ENCODE results near the gene VRK3. TPM values are rescaled to one million over a fixed set of nuclear protein-coding genes. Genes with fewer than 3 reads are reported as not detected.
"Not testable (repeated sequence)": the region's sequence is repeated elsewhere in the genome, so short reads cannot be mapped to it uniquely, and the experiment has no call there.

VRK3 gene
- polyA plus RNA-seq, 1 donor from 2014 or later: 47.3 TPM

- no peak overlapping the region for H3K27ac ChIP-seq (ENCODE audit: low read length)
- no peaks in the 10 kb centered on the region for H3K9me3 ChIP-seq (ENCODE audit: low read length)
- H3K4me2 ChIP-seq (ENCODE audit: low read length): no peak overlapping the region
- no peaks in the 10 kb centered on the region for H3K9me2 ChIP-seq (ENCODE audit: insufficient read depth, low read length)
- H2AFZ ChIP-seq (ENCODE audit: low read depth, low read length): no peak overlapping the region
- TF ChIP-seq CTCF (IDR thresholded peaks at IDR 0.05; ENCODE audit: poor library complexity, severe bottlenecking) (no peak), MXI1 (conservative IDR thresholded peaks at IDR 0.05; ENCODE audit: poor library complexity, severe bottlenecking) (no peak), POLR2AphosphoS5 (IDR thresholded peaks at IDR 0.05) (no peak), EP300 (conservative IDR thresholded peaks at IDR 0.05; ENCODE audit: poor library complexity, severe bottlenecking) (no peak), RAD21 (conservative IDR thresholded peaks at IDR 0.05) (no peak), REST (IDR thresholded peaks at IDR 0.05; ENCODE audit: borderline replicate concordance) (no peak), SMC3 (conservative IDR thresholded peaks at IDR 0.05; ENCODE audit: poor library complexity) (no peak), TAF1 (IDR thresholded peaks at IDR 0.05; ENCODE audit: low read depth) (no peak), EZH2 (IDR thresholded peaks at IDR 0.05; ENCODE audit: borderline replicate concordance, insufficient read depth, low read length, poor library complexity, severe bottlenecking) (no peak)
- H3K4me3 ChIP-seq (ENCODE audit: low read length): no peak overlapping the region
- no peaks in the 10 kb centered on the region for H4K20me1 ChIP-seq (ENCODE audit: insufficient read depth)
- H3K79me2 ChIP-seq (replicated peaks; ENCODE audit: insufficient read depth, low read length): no peaks in the 10 kb centered on the region
- no peaks in the 10 kb centered on the region for H3K27me3 ChIP-seq (ENCODE audit: insufficient read depth, low read depth, low read length)
- no peaks in the 10 kb centered on the region for H3F3A ChIP-seq (ENCODE audit: insufficient read depth, low read length, poor library complexity, severe bottlenecking)
- H3K36me3 ChIP-seq (ENCODE audit: insufficient read depth, low read length): no peaks in the 10 kb centered on the region
- no peak overlapping the region for H3K9ac ChIP-seq (ENCODE audit: low read length)
Observed at GRCh38 chr19:49968279-49968922, 56.8 kb downstream of the VRK3 start.

GRCh38 chr19:49960980-49961379 lies 64.2 kb downstream of the VRK3 start, which contains the start of gene SIGLEC11:
TSS of gene SIGLEC11 (minus strand) at chr19:49961172. CDS start at chr19:49961081, 91 bp downstream.
- H3K36me3 ChIP-seq (ENCODE audit: insufficient read depth, low read length); H2AFZ ChIP-seq (ENCODE audit: low read depth, low read length); H4K20me1 ChIP-seq (ENCODE audit: insufficient read depth); H3K4me2 ChIP-seq (ENCODE audit: low read length); H3K4me3 ChIP-seq (ENCODE audit: low read length); H3K79me2 ChIP-seq (replicated peaks; ENCODE audit: insufficient read depth, low read length); H3K9me2 ChIP-seq (ENCODE audit: insufficient read depth, low read length); H3F3A ChIP-seq (ENCODE audit: insufficient read depth, low read length, poor library complexity, severe bottlenecking); H3K9ac ChIP-seq (ENCODE audit: low read length); H3K27me3 ChIP-seq (ENCODE audit: insufficient read depth, low read depth, low read length); H3K9me3 ChIP-seq (ENCODE audit: low read length); H3K27ac ChIP-seq (ENCODE audit: low read length): not testable (repeated sequence)

GRCh38 chr19:49959892-49960291 lies 65.3 kb downstream of the VRK3 start:
- not testable (repeated sequence) for H3K9ac ChIP-seq (ENCODE audit: low read length); H4K20me1 ChIP-seq (ENCODE audit: insufficient read depth); H3K27me3 ChIP-seq (ENCODE audit: insufficient read depth, low read depth, low read length)

GRCh38 chr19:49958596-49958995 lies 66.6 kb downstream of the VRK3 start:
- not testable (repeated sequence) for H4K20me1 ChIP-seq (ENCODE audit: insufficient read depth); H3K27ac ChIP-seq (ENCODE audit: low read length); H3K9me2 ChIP-seq (ENCODE audit: insufficient read depth, low read length); H3K9me3 ChIP-seq (ENCODE audit: low read length); H3K36me3 ChIP-seq (ENCODE audit: insufficient read depth, low read length); H3F3A ChIP-seq (ENCODE audit: insufficient read depth, low read length, poor library complexity, severe bottlenecking); H3K9ac ChIP-seq (ENCODE audit: low read length); H3K79me2 ChIP-seq (replicated peaks; ENCODE audit: insufficient read depth, low read length); H2AFZ ChIP-seq (ENCODE audit: low read depth, low read length); H3K4me2 ChIP-seq (ENCODE audit: low read length); H3K27me3 ChIP-seq (ENCODE audit: insufficient read depth, low read depth, low read length); H3K4me3 ChIP-seq (ENCODE audit: low read length)

More at GRCh38 chr19:49959892-49960291, 65.3 kb downstream of the VRK3 start:
- H3F3A ChIP-seq (ENCODE audit: insufficient read depth, low read length, poor library complexity, severe bottlenecking); H3K27ac ChIP-seq (ENCODE audit: low read length); H3K4me2 ChIP-seq (ENCODE audit: low read length); H3K9me3 ChIP-seq (ENCODE audit: low read length); H2AFZ ChIP-seq (ENCODE audit: low read depth, low read length); H3K4me3 ChIP-seq (ENCODE audit: low read length); H3K9me2 ChIP-seq (ENCODE audit: insufficient read depth, low read length); H3K79me2 ChIP-seq (replicated peaks; ENCODE audit: insufficient read depth, low read length); H3K36me3 ChIP-seq (ENCODE audit: insufficient read depth, low read length): not testable (repeated sequence)

- not testable (repeated sequence) for H3F3A ChIP-seq (ENCODE audit: insufficient read depth, low read length, poor library complexity, severe bottlenecking); H2AFZ ChIP-seq (ENCODE audit: low read depth, low read length); H3K4me2 ChIP-seq (ENCODE audit: low read length)
Observed at GRCh38 chr19:49958144-49958543, 67.0 kb downstream of the VRK3 start.

More at GRCh38 chr19:49958144-49958543, 67.0 kb downstream of the VRK3 start:
- H3K79me2 ChIP-seq (replicated peaks; ENCODE audit: insufficient read depth, low read length); H3K9me3 ChIP-seq (ENCODE audit: low read length); H3K27ac ChIP-seq (ENCODE audit: low read length); H3K9me2 ChIP-seq (ENCODE audit: insufficient read depth, low read length); H3K36me3 ChIP-seq (ENCODE audit: insufficient read depth, low read length); H3K4me3 ChIP-seq (ENCODE audit: low read length); H3K9ac ChIP-seq (ENCODE audit: low read length); H4K20me1 ChIP-seq (ENCODE audit: insufficient read depth); H3K27me3 ChIP-seq (ENCODE audit: insufficient read depth, low read depth, low read length): not testable (repeated sequence)

Measured in neural cell (in vitro differentiated cells).